Measurements from ENCODE around the gene LHFPL2.

The LHFPL2 gene

DNA sequence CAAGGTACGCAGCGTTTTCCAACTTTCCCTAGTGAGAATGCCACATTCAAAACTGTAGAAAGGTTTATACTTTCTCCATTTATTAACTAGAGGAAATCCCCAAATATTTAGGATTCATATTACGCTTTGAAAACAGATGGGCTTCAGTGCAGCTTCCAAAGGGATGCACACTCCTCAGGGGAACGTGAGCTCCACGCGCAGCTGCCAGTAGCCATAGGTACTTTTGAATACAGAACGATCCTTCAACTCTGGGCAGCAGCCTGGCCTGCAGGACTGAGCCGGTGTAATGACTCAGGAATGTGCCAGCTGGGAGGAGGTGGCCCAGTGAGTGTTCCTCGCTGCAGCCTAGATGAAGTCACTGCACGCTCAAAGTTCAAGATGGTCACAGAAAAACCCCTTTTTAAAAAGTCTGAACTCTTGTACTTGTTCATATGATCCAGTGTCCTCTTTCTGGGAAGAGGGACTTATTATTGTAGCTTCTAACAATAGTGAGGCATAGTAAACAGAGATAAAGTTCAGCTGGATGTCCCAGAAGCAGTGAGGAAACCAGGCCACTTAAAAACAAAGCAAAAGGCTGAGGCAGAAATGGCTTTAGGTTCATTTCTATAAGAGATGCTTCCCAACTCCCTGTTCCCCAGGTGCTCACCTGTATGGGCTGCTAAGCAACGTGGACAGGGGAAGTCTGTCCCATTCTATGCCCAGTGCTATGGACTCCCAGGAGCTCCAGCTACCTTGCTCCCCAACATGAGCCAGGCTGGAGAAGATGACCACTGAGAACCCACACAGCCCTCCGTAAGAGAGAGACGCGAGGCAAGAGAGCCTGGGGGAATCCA lies 130.0 kb downstream of the LHFPL2 start:
- no peaks in the 10 kb centered on the region for H3K9me2 ChIP-seq (replicated peaks; ENCODE audit: insufficient read depth, low read length)
- H2AFZ ChIP-seq (ENCODE audit: low read depth, low read length, severe bottlenecking) = no peak overlapping the region
- H3K9me3 ChIP-seq (ENCODE audit: insufficient read depth, low read length) = no peaks in the 10 kb centered on the region
- H3K27ac ChIP-seq (ENCODE audit: low read depth, low read length) = no peak overlapping the region
- no peaks in the 10 kb centered on the region for H3K36me3 ChIP-seq (ENCODE audit: low read length)
- H4K20me1 ChIP-seq (ENCODE audit: low read depth, low read length) = peaks cover 3% of the 10 kb centered on the region; the same call in 1 of the 2 replicates
- H3F3A ChIP-seq (ENCODE audit: insufficient read depth) = no peaks in the 10 kb centered on the region
- H3K4me3 ChIP-seq (ENCODE audit: insufficient read depth, low read length, poor library complexity, severe bottlenecking) = no peak overlapping the region
- no peak overlapping the region for H3K4me2 ChIP-seq (ENCODE audit: low read depth, low read length, poor library complexity, severe bottlenecking)
- H3K27me3 ChIP-seq (ENCODE audit: low read length) = no peaks in the 10 kb centered on the region
- H3K9ac ChIP-seq (ENCODE audit: low read length) = no peak overlapping the region
- peaks cover 71% of the 10 kb centered on the region for H3K79me2 ChIP-seq (ENCODE audit: insufficient read depth, low read length)
- TF ChIP-seq CTCF (IDR thresholded peaks at IDR 0.05; ENCODE audit: insufficient read depth, low read length, poor library complexity, severe bottlenecking) (no peak), EZH2phosphoT487 (conservative IDR thresholded peaks at IDR 0.05; ENCODE audit: low read length) (no peak)

DNA sequence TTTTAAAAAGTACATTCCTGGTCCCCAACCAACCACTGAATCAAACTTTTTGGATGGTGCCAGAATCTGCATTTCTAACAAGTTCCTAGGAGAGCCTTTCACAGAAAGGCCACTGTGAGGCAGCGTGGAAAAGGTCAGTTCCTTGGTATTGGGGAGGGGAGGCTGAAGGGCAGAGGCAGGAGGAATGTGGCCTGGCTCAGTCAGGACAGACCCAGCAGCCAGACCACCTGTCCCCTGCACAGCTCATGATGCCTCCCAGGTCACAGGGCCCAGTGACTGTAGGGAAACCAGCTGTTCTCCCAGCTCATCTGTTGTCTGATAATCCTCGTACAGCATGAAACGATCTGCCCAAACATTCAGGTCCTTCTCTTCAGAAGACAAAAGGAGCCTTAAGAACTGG lies 132.9 kb downstream of the LHFPL2 start:
- TF ChIP-seq CTCF (IDR thresholded peaks at IDR 0.05; ENCODE audit: insufficient read depth, low read length, poor library complexity, severe bottlenecking) = no peak
- no peak for TF ChIP-seq EZH2phosphoT487 (conservative IDR thresholded peaks at IDR 0.05; ENCODE audit: low read length)
- H3F3A ChIP-seq (ENCODE audit: insufficient read depth) = no peaks in the 10 kb centered on the region
- H3K27ac ChIP-seq (ENCODE audit: low read depth, low read length) = no peak overlapping the region
- H3K36me3 ChIP-seq (ENCODE audit: low read length) = no peaks in the 10 kb centered on the region
- no peaks in the 10 kb centered on the region for H3K27me3 ChIP-seq (ENCODE audit: low read length)
- H3K9me2 ChIP-seq (replicated peaks; ENCODE audit: insufficient read depth, low read length) = no peaks in the 10 kb centered on the region
- H3K79me2 ChIP-seq (ENCODE audit: insufficient read depth, low read length) = peaks cover 72% of the 10 kb centered on the region
- no peaks in the 10 kb centered on the region for H3K9me3 ChIP-seq (ENCODE audit: insufficient read depth, low read length)
- H3K4me3 ChIP-seq (ENCODE audit: insufficient read depth, low read length, poor library complexity, severe bottlenecking) = no peak overlapping the region
- peaks cover 3% of the 10 kb centered on the region; the same call in 1 of the 2 replicates for H4K20me1 ChIP-seq (ENCODE audit: low read depth, low read length)
- H3K4me2 ChIP-seq (ENCODE audit: low read depth, low read length, poor library complexity, severe bottlenecking) = no peak overlapping the region
- H3K9ac ChIP-seq (ENCODE audit: low read length) = no peak overlapping the region
- no peak overlapping the region for H2AFZ ChIP-seq (ENCODE audit: low read depth, low read length, severe bottlenecking)

- H3K4me3 ChIP-seq (ENCODE audit: insufficient read depth, low read length, poor library complexity, severe bottlenecking) = no peak overlapping the region
- H3K36me3 ChIP-seq (ENCODE audit: low read length) = no peaks in the 10 kb centered on the region
- no peak overlapping the region for H3K9ac ChIP-seq (ENCODE audit: low read length)
- H2AFZ ChIP-seq (ENCODE audit: low read depth, low read length, severe bottlenecking) = no peak overlapping the region
- H3K9me2 ChIP-seq (replicated peaks; ENCODE audit: insufficient read depth, low read length) = no peaks in the 10 kb centered on the region
- H3K27ac ChIP-seq (ENCODE audit: low read depth, low read length) = no peak overlapping the region
- H3K9me3 ChIP-seq (ENCODE audit: insufficient read depth, low read length) = no peaks in the 10 kb centered on the region
- H3F3A ChIP-seq (ENCODE audit: insufficient read depth) = no peaks in the 10 kb centered on the region
- peaks cover 3% of the 10 kb centered on the region; the same call in 1 of the 2 replicates for H4K20me1 ChIP-seq (ENCODE audit: low read depth, low read length)
- H3K4me2 ChIP-seq (ENCODE audit: low read depth, low read length, poor library complexity, severe bottlenecking) = no peak overlapping the region
- no peaks in the 10 kb centered on the region for H3K27me3 ChIP-seq (ENCODE audit: low read length)
- peaks cover 70% of the 10 kb centered on the region for H3K79me2 ChIP-seq (ENCODE audit: insufficient read depth, low read length)
- TF ChIP-seq EZH2phosphoT487 (conservative IDR thresholded peaks at IDR 0.05; ENCODE audit: low read length) (no peak), CTCF (IDR thresholded peaks at IDR 0.05; ENCODE audit: insufficient read depth, low read length, poor library complexity, severe bottlenecking) (no peak)
Observed at GRCh38 chr5:78514427-78515330, 133.9 kb downstream of the LHFPL2 start.
